Prostate gland (tissue), 2 donors: Measurements from ENCODE around the gene DDAH1.

Source experiments
- CTCF ChIP-seq, 4 experiments: fragments of 200-600 bp in 2 of 4; fragments of 450-650 bp in 2 of 4; sonication (generic) in 2 of 4; IDR thresholded peaks; 1 replicate in 3 of 4; 2 replicates in 1 of 4; pipeline ENCODE4 v1.5.1; 2016 to 2019; ENCODE audit warnings: antibody characterized with exemption in 4 of 4, mild to moderate bottlenecking in 2 of 4, moderate library complexity in 2 of 4
- POLR2A ChIP-seq: fragments of 450-650 bp; IDR thresholded peaks from one replicate; pipeline ENCODE4 v1.6.1; 2016; ENCODE audit warnings: antibody characterized with exemption, mild to moderate bottlenecking
- POLR2AphosphoS5 ChIP-seq: sonication (generic); formaldehyde crosslinking; IDR thresholded peaks from one replicate; pipeline ENCODE4 v1.6.1; 2017; ENCODE audit warnings: antibody characterized with exemption

- TF ChIP-seq CTCF (IDR thresholded peaks at IDR 0.05): no peak
- TF ChIP-seq POLR2AphosphoS5: no peak
- no peak for TF ChIP-seq POLR2A
Measured at GRCh38 chr1:85317560-85317959, 147.4 kb downstream of the DDAH1 start.
